ENCODE measurements around the gene MRM3. TPM values are rescaled to one million over a fixed set of nuclear protein-coding genes. Genes with fewer than 3 reads are reported as not detected.

MRM3 gene
- total and polyA plus RNA-seq, 2 of the 4 experiments (the other 2 are of a cell fraction): 9.0 to 15.2 TPM

- no peaks in the 10 kb centered on the region for H3K9me1 ChIP-seq (ENCODE audit: insufficient read depth, low read length)
- H2AFZ ChIP-seq (replicated peaks; ENCODE audit: low read length, poor library complexity): no peak overlapping the region
- no peak overlapping the region for H2BK120ac ChIP-seq (ENCODE audit: low read depth, low read length)
- H3K23ac ChIP-seq (ENCODE audit: low read depth, low read length): no peak overlapping the region
- H2BK15ac ChIP-seq (ENCODE audit: low read depth, low read length): no peak overlapping the region
- H4K91ac ChIP-seq (ENCODE audit: insufficient read depth, low read depth, low read length): no peak overlapping the region
- H3K79me1 ChIP-seq (ENCODE audit: low read depth in 1 of 2, low read length in 2 of 2): peaks cover 9 to 27% of the 10 kb centered on the region in 2 experiments
- DNase-seq: no peak
- no peak overlapping the region for H2BK5ac ChIP-seq (ENCODE audit: low read depth, low read length, poor library complexity, severe bottlenecking)
- no peaks in the 10 kb centered on the region for H4K20me1 ChIP-seq (ENCODE audit: insufficient read depth, low read length)
- H3K4me3 ChIP-seq (ENCODE audit: insufficient read depth, low read depth, low read length): no peak overlapping the region
- ChIA-PET CTCF (interaction anchor here (0.6 kb wide), 1 partner anchor 600 kb away, joined by 4 read pairs; no protein-coding TSS in a partner anchor), POLR2A (ENCODE audit: unreplicated experiment) (no interaction called here)
- no peak overlapping the region for H3K4me2 ChIP-seq (ENCODE audit: low read depth, low read length)
- in situ Hi-C loops (cut with MboI; ENCODE audit: low sequenced_read_pairs) (no loop called here), intact Hi-C loops (cut with micrococcal nuclease) (no loop called here), dilution Hi-C loops (cut with HindIII; ENCODE audit: low sequenced_read_pairs, unreplicated experiment) (no loop called here)
- H3K56ac ChIP-seq (ENCODE audit: extremely low read depth, insufficient read depth, low read length): no peak overlapping the region
- no peak overlapping the region for H3K18ac ChIP-seq (ENCODE audit: low read depth, low read length)
- no peak overlapping the region for H4K5ac ChIP-seq (ENCODE audit: low read depth, low read length)
- H4K8ac ChIP-seq (ENCODE audit: low read depth in 2 of 2, low read length in 2 of 2): no peak overlapping the region
- no TSS peak for BruUV-seq (replicated peaks)
- H3K4me1 ChIP-seq (ENCODE audit: control insufficient read depth, insufficient read depth, low read length): no peaks in the 10 kb centered on the region
- ATAC-seq (ENCODE audit: low read depth): no peak
- H2AK9ac ChIP-seq (replicated peaks; ENCODE audit: low read depth, low read length, poor library complexity): no peak overlapping the region
- H3K27ac ChIP-seq (ENCODE audit: insufficient read depth, low read length): no peak overlapping the region
- H2AK5ac ChIP-seq (ENCODE audit: low read depth, low read length): no peak overlapping the region
- TF ChIP-seq CHD1 (IDR thresholded peaks at IDR 0.05; ENCODE audit: low read depth, low read length) (no peak), MAZ (IDR thresholded peaks at IDR 0.05; ENCODE audit: borderline replicate concordance, low read depth, low read length) (no peak), CEBPB (IDR thresholded peaks at IDR 0.05; ENCODE audit: low read depth, low read length) (no peak), CTCF (conservative IDR thresholded peaks at IDR 0.05; ENCODE audit: low read depth, low read length) (no peak), RAD21 (IDR thresholded peaks at IDR 0.05; ENCODE audit: low read length) (no peak), RCOR1 (IDR thresholded peaks at IDR 0.05; ENCODE audit: insufficient replicate concordance, low read length) (no peak), MXI1 (IDR thresholded peaks at IDR 0.05; ENCODE audit: borderline replicate concordance, low read depth, low read length) (no peak), BHLHE40 (IDR thresholded peaks at IDR 0.05; ENCODE audit: low read depth, low read length) (no peak)
- TF ChIP-seq, protein P1, sequence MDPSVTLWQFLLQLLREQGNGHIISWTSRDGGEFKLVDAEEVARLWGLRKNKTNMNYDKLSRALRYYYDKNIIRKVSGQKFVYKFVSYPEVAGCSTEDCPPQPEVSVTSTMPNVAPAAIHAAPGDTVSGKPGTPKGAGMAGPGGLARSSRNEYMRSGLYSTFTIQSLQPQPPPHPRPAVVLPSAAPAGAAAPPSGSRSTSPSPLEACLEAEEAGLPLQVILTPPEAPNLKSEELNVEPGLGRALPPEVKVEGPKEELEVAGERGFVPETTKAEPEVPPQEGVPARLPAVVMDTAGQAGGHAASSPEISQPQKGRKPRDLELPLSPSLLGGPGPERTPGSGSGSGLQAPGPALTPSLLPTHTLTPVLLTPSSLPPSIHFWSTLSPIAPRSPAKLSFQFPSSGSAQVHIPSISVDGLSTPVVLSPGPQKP (IDR thresholded peaks at IDR 0.05; ENCODE audit: borderline replicate concordance, low read depth, low read length): no peak
- no peaks in the 10 kb centered on the region for H3K27me3 ChIP-seq (ENCODE audit: control insufficient read depth, insufficient read depth, low read length)
- WGBS, 2 experiments (ENCODE audit: extremely low coverage in 2 of 2, insufficient read length in 1 of 2): 100% methylated on average over 2 of the region's 5 CpGs; no CpG with 5 or more reads in 1 of the 2 experiments
- H2BK20ac ChIP-seq (ENCODE audit: low read depth, low read length): no peak overlapping the region
- H3K9ac ChIP-seq (ENCODE audit: low read depth, low read length): no peak overlapping the region
- peaks cover 49% of the 10 kb centered on the region for H3K36me3 ChIP-seq (ENCODE audit: control insufficient read depth, insufficient read depth, low read length)
- H3K14ac ChIP-seq (replicated peaks; ENCODE audit: low read depth, low read length): no peak overlapping the region
- no peak overlapping the region for H3K4ac ChIP-seq (ENCODE audit: low read depth, low read length)
- H3K9me3 ChIP-seq (ENCODE audit: control insufficient read depth, insufficient read depth, low read length): no peaks in the 10 kb centered on the region
Observed at GRCh38 chr17:773016-773415, 9.1 kb upstream of the MRM3 start.

All from IMR-90 (cell line).